Posterior cingulate gyrus (tissue), 11 donors: ENCODE measurements around the gene PEPD.

ENCODE experiments used
- DNase-seq, 10 donors: peaks; one replicate each; pipeline versions ENCODE4 v3.0.0 to v3.0.0-alpha.2; 2020 to 2021; ENCODE audit warnings: mixed read lengths in 3 of 10
- intact Hi-C: fragments of 100-400 bp; cut with DNase I; formaldehyde crosslinking; loops from one replicate; pipeline ENCODE4 v1.15.1; 2023

PEPD gene

DNA sequence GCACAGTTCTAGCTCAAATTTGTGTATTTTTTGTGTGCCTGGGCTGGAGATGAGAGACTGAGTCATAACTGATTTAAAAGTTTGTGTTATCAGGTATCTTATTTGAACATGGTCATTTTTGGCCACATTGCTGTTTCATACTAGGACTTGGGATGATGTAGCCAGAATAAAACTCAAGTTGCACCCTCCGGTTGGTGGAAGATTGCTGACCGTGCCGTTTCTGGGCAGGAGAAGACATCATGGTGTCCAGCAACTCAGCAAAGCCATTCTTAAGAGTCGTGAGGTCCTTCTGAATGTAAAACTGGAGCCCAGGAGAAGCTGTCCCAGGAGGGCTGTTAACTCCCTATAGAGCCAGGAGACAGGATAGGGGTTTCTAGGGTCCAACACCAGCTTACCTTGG, 140.5 kb downstream of the PEPD start:
- intact Hi-C loops: no loop called here
- peak in 1 of 10 donors; percentile 45 for DNase-seq

GRCh38 chr19:33379151-33379829, 142.3 kb downstream of the PEPD start:
- intact Hi-C loops: loop anchor here (10.0 kb wide), 1 partner anchor 204 kb away; no protein-coding TSS in a partner anchor
- DNase-seq: peak in 1 of 10 donors; percentile 43

- peak in 2 of 10 donors; percentile 41 to 60 for DNase-seq
- intact Hi-C loops: loop anchor here (10.0 kb wide), 1 partner anchor 203 kb away; no protein-coding TSS in a partner anchor
These were observed 143.8 kb downstream of the PEPD start for GRCh38 chr19:33377586-33378475.

DNA sequence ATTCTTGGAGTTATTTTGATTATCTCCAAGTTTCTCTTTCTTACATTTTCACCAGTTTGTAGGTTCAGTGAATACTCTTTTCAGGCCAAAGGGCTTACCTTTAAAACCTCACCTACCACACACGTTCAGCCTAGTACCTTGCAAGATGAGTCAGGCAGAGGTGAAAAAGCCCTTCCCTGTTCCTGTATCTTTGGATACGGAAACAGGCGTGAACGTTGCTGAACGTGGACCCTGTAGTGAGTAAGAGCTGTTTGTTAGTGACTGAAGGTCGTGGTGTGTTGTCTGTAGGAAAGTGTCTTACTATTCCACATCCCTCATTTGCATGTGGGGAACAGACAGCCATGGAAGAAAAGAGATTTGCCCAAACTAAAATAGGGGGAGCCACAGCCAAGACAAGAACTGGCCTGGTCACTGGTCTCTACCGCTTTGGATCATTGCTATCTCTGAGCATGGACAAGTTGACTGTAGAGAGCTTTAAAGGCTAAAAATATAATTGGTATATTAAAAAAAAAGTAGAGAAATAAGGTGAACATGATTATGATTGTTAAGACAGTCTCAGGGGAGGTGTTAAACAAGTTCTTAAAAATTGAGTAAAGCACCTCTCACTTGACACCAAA, 144.5 kb downstream of the PEPD start:
- DNase-seq: no peak
- intact Hi-C loops: loop anchor here (10.0 kb wide), 1 partner anchor 202 kb away; no protein-coding TSS in a partner anchor

DNA sequence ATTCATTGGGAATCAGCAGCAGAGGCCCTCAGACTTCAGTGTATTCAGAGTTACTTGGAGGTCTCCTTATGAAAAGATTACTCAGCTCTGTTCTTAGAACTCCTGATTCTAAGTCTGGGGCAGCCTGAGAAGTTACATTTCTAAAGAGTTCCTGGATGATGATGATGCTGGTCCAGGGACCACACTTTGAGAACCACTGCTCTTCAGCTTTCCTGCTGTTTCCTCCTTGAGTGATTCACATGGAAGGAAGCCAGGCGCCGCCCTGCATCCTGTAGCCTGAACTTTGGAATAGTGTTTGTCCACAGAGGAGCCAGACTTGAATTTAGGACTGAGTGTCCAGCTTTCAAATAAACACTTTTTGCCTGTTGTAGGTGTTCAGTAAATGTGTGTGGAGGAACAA, 145.2 kb downstream of the PEPD start:
- intact Hi-C loops: loop anchor here (10.0 kb wide), 1 partner anchor 202 kb away; no protein-coding TSS in a partner anchor
- DNase-seq: peak in 1 of 10 donors; percentile 67

GRCh38 chr19:33375837-33376159, 145.8 kb downstream of the PEPD start:
- intact Hi-C loops: loop anchor here (10.0 kb wide), 1 partner anchor 201 kb away; no protein-coding TSS in a partner anchor
- DNase-seq: no peak

GRCh38 chr19:33375156-33375836, 146.3 kb downstream of the PEPD start:
- no peak for DNase-seq
- intact Hi-C loops: loop anchor here (10.0 kb wide), 1 partner anchor 200 kb away; no protein-coding TSS in a partner anchor

- intact Hi-C loops: loop anchor here (10.0 kb wide), 1 partner anchor 199 kb away; no protein-coding TSS in a partner anchor
These were observed 147.3 kb downstream of the PEPD start for GRCh38 chr19:33374236-33374714.

GRCh38 chr19:33373453-33374235, 147.9 kb downstream of the PEPD start, which contains the start of gene CEBPG:
Gene CEBPG, plus strand, starts transcription at chr19:33373709. Its CDS starts 5,531 bp downstream, at chr19:33379240.
- DNase-seq: peak; percentile 92 to 100 (median 96)
- intact Hi-C loops: loop anchor here (2.0 to 10.0 kb wide), 2 partner anchors 71 to 199 kb away; partner anchors contain the start of gene CEBPA

More at GRCh38 chr19:33374236-33374714, 147.3 kb downstream of the PEPD start:
- DNase-seq: peak in 2 of 10 donors; percentile 79 to 86

DNA sequence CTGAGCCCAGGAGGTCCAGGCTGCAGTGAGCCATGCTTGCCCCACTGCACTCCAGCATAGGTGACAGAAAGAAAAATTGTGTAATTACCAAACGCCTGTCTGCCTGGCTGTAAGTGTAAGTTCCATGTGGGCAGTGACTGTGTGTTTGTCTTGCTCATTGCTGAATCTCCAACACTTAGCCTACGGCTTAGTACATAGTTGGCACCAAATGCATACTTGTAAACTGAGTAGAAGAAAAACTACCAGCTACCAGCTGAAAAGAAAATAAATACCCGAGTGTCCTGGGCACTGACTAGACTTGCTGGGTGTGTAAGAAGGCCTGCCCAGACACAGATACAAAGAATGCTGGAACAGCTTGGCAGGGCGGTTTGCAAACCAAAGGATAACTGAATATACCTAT, 150.8 kb downstream of the PEPD start:
- no peak for DNase-seq
- intact Hi-C loops: loop anchor here (10.0 kb wide), 1 partner anchor 196 kb away; no protein-coding TSS in a partner anchor

- DNase-seq: no peak
- intact Hi-C loops: no loop called here
These were observed 153.3 kb downstream of the PEPD start for GRCh38 chr19:33368074-33368864.

DNA sequence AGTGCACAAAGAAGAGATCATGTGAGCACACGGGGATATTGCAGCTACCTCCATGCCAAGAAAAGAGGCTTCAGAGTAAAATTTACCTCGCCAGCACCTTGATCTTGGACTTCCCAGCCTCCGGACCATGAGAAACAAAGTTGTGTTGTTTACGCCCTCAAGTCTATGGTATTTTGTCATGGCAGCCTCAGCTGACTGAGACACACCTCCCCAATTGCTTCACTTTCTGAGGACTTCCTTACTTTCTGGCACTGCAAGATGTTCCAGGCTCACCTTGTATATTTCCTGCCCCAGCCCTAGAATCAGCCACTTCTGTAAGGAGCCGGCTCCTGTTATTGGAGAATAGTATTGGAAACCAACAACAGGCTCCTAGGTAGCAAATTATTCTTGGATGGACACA, 154.7 kb downstream of the PEPD start:
- intact Hi-C loops: no loop called here
- no peak for DNase-seq

- intact Hi-C loops: no loop called here
- DNase-seq: no peak
These were observed 155.5 kb downstream of the PEPD start for GRCh38 chr19:33366127-33366526.

GRCh38 chr19:33365691-33366090, 155.9 kb downstream of the PEPD start:
- intact Hi-C loops: no loop called here
- DNase-seq: no peak

- intact Hi-C loops: no loop called here
- DNase-seq: no peak
These were observed 158.1 kb downstream of the PEPD start for GRCh38 chr19:33363476-33363875.

DNA sequence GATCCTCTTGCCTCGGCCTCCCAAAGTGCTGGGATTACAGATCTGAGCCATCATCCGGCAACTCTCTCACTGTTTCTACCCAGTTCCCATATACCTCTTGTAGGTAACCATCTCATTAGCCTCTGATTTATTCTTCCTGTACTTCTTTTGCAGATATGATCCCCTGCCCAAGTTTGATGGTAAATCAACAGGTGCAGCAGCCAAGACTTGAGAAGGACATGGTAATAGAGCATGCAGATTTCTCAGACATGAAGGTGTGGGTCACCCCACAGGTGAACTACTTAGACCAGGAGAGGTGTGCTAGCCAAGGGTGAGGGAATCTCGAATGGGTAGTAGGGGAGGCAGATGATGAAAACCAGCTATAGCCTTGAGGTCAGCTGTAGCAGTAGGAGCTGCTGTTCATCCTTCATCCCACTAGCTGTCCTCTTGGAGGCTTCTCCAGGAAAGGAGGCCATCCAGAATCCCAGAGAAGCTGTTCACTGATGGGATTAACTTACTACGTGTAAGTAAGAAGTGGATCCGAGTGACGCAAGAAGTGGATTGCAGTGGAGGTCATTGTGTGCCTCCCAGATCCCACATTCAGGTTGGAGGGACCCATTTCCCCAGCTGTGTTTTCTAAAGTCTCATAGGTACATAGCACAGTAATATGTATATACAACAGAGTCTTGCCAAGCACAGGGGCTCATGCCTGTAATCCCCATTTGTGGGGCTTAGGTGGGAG, 158.9 kb downstream of the PEPD start:
- intact Hi-C loops: no loop called here
- no peak for DNase-seq

DNA sequence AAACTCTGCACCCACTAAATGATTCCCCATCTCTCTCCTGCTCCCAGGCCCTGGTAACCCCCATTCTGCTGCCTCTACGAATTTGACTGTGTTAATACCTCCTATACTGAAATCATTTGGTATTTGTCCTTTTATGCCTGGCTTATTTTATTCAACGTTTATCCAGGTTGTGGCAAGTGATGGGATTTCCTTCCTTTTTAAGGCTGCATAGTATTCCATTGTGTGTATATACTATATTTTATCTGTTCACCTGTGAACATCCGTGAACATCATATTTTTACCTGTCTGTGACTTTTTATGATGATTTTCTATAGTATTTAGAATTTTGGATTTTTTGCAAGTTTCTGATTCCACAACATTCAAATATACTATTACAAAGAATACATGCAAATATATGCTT, 162.0 kb downstream of the PEPD start:
- intact Hi-C loops: no loop called here
- DNase-seq: no peak

- intact Hi-C loops: no loop called here
These were observed 163.2 kb downstream of the PEPD start for GRCh38 chr19:33358408-33358807.

More at GRCh38 chr19:33358408-33358807, 163.2 kb downstream of the PEPD start:
- no peak for DNase-seq
